Femur (tissue), 1 donor: ENCODE data around the gene PPP1R12C.

ENCODE experiments used
- DNase-seq: peaks from one replicate; pipeline ENCODE4 v3.0.0-alpha.2; 2017

Gene PPP1R12C

DNA sequence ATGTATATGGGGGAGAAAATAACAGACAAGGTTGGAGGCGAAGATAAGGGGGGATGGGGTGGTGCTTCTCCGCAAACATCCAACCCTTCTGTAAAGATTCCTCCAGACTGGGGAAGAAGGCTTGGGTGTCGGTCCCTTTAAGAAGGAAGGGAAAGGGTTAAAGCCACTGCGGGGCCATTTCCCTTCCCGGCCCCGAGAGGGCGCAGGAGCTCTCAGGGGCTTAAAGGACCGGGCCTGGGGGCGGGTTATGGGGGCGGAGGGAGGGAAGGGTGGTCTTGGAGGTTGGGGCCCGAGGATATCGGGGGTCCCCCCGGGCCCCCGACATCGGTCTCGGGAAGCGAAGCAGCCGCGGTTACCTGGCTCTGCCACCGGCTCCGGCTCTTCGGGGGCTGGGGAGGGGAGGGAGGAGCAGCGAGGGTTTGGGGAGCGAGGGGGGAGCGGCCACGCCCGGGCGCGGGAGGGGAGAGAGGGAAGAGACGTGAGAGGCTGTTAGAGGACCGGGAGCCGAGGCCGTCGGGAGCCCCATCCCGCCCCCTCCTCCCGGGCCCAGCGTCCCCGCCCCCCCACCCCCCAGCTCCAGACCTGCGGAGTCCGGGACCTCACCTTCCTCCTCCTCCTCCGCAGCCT is 28.8 kb upstream of the PPP1R12C start:
- DNase-seq = no peak

DNA sequence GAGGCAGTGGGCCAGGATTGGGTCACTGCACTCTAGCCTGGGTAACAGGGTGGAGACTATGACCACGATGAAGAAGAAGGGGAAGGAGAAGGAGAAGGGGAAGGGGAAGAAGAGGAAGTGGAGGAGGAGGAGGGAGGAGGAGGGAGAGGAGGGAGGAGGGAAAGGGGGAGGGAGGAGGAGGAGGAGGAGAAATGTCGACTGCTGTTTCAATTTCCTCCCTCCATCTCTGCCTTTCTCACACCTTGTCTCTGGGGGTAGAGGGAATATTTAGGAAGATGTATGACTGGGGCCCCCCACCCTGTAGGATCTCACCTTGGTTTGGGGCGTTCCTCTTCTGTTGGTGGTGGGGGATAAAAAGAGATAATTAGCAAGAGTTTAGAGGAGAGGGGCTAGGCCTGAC is 27.8 kb upstream of the PPP1R12C start:
- DNase-seq = no peak

DNA sequence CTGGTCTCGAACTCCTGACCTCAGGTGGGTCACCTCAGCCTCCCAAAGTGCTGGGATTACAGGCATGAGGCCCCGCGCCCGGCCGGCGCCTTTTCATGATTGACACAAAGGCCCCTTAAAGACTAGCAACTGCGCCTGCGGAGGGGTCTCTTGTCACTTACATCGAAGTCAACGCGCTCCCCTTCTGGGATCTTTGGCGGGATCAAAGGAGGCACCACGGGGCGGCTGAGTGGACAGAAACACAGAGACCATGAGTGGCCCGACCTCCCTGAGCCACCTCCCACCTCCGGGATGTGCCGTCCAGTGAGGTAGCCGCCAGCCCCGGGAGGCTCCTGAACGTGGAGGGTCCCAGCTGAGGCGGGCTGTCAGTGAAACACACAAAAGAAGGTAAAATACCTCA is 24.3 kb upstream of the PPP1R12C start:
- no peak for DNase-seq

DNA sequence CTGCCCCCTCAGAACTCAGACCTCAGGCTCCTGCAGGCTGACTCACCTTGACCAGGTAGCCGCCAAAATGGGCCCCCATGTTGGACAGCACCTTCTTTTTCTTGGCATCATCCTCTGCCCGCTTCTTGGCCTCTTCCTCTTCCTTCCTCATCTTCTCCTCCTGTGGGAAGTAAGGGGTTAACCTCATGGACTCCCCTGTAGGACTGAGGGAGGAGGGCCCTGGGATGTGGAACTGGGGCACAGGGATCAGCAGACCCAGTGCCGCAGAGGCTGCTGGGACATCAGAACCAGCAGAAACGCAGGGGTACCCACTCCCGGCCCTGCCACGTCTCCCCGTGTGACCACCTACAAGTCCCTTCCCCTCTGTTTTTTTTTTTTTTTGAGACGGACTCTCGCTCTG is 20.5 kb upstream of the PPP1R12C start:
- DNase-seq = no peak

DNA sequence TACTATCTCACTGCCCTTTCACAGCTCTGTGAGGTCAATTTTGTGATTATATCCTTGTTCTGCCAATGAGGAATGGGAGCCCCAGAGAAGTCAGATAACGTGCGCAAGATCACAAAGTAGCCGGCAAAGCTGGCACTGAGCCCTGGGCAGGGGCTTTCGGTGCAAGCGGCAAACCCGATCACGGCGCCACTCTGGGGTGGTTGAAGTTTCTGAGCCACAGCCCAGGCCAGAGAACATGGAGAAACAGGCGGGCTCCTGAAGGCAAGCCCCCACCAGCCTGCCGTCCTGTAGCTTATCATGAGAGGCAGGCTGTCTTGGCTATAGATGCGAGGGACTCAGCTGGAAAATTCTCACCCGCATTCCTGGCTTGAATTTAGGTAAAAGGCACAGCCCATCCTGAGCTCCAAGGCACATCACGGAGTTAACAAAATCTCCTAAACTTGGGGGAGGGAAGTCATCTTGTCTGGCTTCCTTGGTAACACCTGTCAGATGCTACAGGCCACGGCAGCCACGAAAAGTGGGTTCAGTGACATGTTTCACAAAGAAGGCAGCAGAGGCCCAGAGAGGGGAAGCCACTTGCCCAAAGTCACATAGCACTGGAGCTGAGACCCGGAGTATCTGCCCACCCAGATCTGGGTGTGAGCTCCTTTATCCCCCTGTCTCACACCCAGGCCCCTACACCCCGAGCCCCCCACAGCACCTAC is 19.1 kb upstream of the PPP1R12C start:
- DNase-seq = no peak

DNA sequence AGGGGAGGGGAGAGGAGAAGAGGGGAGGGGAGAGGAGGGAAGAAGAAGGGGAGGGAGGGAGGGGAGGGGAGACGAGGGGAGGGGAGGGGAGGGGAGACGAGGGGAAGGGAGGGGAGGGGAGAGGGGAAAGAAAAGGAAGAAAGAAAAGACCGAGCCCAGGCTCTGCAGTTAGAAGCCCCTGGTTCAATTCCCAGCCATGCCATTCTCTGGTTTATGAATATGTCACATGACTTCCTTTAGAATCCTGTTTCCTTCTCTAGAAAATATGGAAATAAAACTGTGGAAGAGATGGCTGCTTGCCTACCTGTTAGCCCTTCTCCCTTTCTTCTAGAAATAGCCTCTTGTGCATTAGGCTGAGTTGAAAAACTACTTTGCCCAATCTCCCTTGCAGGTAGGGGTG is 17.3 kb upstream of the PPP1R12C start:
- DNase-seq = no peak

DNA sequence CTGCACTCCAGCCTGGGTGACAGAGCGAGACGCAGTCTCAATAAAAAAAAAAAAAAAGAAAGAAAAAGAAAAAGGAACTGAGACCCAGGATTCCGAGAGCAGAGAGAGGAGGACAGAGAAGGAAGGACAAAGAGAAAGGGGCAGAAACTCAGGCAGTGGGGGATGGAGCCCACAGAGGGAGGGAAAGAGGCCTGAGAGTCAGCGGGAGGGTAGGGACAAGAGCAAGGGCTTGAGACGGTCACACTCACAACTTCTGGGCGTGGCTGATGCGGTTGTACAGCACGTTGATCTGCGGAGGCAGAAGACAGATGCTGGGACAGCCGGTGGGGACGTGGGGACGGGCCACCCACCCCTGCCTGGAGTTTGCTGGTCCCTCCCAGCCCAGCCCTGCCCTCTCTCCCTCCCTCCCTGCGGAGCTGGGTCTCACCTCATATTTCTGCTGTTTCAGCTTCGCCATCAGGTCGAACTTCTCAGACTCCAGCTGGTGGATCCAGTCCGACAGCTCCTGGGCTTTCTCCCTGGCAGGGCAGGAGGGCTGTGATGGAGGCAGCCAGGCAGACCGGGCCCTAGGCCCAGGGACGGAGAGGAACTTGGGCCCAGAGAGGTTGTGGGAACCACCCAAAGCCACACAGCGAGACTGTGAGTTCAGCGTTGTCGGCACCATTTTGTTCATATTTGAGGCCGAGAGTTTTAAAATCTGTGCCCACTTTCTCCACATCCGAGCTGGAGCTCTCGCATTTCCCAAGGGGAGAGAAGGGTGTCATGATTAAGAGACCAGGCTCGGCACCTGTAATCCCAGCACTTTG is 16.4 kb upstream of the PPP1R12C start:
- no peak for DNase-seq

DNA sequence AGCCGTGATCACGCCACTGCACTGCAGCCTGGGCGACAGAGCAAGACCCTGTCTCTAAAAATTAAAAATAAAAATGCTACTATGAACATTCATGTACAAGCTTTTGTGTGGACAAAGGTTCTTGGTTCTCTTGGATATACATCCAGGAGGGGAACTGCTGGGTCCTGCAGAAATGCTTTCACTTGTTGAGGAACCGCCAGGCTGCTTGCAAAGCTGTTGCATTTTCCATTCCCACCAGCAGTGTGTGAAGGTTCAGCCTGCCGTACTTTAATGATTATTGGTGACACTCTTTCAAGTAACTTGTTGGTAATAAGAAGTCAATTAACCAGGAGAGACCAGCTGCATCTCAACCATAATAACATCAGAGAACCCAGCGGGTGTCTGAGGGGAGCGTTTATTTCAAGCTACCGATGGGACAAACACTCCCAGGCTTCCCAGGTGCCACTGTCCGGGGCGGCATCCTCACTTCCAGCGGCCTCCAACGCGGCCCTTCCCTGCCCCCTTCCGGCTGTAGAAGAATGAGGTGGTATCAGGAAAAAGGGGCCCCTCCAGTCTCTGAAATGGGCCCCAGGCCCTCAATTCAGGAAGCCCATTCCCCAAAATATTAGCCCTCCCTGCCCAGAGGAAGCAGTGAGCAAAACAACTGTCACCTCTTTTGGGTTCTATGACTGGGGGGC is 15.2 kb upstream of the PPP1R12C start:
- no peak for DNase-seq

DNA sequence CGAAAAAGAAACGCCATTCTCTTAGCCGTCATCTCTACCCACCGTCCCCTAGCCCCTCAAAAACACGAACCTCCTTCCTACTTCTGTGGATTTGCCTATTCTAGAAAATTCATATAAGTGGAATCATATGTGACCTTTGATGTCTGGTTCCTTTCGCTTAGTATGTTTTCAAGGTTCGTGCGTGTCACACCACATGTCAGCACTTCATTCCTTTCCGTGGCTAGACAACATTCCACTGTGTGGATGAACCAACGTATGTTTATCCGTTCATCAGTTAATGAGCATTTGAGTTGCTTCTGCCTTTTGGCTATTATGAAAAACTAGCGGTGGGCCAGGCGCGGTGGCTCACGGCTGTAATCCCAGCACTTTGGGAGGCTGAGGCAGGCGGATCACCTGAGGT is 14.0 kb upstream of the PPP1R12C start:
- DNase-seq = no peak

DNA sequence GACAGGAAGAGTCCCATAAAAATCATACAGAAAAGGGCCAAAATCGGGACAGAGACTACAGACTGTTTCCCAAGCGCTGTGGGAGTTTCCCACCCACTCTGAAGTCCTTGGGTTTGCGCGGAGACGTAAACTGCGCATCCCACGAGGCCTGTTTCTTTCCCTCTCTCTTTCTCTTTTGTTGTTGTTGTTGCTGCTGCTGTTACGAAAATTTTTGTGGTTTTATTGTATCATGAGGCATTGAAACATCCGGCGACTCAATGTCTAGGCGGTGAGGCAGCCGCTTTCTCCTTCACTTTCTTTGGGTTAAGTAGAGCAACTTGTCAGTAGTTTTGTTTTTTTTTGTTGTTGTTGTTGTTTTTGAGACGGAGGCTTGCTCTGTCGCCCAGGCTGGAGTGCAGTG is 1.6 kb upstream of the PPP1R12C start:
- no peak for DNase-seq

DNA sequence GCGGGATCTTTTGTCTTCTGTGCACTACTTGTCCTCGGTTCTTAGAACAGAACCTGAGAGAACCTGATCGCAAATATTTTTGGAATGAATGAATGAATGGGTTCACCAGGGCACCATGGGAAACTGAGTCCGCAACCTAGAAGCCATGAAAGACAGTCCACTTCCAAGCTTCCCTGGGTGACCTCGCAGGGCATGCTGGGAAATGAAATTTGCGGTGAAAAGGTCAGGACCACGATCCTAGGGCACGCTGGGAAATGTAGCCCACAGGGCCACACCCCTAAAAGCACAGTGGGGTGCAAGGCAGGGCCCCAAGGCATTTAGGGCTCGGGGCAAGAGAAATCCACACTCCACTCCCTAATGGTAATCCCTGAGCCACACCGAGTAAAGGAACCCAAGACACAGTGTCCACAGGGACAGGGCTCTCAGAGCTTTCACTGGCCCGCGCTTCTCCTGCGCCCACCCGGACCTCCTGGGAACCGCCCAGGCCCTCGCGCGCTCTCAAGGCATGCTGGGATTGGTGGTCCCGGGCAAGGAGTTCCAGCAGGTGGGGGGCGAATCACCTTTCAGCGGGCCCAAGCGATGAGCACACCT is 1.1 kb upstream of the PPP1R12C start:
- DNase-seq = no peak

DNA sequence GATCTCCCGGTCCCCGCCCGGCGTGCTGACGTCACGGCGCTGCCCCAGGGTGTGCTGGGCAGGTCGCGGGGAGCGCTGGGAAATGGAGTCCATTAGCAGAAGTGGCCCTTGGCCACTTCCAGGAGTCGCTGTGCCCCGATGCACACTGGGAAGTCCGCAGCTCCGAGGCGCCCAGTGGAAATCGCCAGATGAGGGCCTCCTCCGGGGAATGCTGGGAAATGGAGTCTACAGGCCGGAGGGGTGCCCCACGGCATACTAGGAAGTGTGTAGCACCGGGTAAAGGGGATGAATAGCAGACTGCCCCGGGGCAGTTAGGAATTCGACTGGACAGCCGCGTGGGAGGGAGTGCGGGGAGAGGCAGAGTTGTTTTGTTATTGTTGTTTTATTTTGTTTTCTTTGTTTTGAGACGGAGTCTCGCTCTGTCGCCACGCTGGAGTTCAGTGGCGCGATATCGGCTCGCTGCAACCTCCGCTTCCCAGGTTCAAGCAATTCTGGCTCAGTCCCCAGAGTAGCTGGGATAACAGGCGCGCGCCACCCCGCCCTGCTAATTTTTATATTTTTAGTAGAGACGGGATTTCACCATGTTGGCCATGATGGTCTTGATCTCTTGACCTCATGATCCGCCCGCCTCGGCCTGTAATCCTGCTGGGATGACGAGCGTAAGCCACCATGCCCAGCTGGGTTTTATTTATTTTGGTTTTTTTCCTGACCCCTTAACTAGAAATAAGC is 390 bp upstream of the PPP1R12C start:
- peak; percentile 99 for DNase-seq

DNA sequence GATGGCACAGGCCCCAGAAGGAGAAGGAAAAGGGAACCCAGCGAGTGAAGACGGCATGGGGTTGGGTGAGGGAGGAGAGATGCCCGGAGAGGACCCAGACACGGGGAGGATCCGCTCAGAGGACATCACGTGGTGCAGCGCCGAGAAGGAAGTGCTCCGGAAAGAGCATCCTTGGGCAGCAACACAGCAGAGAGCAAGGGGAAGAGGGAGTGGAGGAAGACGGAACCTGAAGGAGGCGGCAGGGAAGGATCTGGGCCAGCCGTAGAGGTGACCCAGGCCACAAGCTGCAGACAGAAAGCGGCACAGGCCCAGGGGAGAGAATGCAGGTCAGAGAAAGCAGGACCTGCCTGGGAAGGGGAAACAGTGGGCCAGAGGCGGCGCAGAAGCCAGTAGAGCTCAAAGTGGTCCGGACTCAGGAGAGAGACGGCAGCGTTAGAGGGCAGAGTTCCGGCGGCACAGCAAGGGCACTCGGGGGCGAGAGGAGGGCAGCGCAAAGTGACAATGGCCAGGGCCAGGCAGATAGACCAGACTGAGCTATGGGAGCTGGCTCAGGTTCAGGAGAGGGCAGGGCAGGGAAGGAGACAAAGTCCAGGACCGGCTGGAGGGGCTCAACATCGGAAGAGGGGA is 1.1 kb downstream of the PPP1R12C start:
- DNase-seq = peak; percentile 77

DNA sequence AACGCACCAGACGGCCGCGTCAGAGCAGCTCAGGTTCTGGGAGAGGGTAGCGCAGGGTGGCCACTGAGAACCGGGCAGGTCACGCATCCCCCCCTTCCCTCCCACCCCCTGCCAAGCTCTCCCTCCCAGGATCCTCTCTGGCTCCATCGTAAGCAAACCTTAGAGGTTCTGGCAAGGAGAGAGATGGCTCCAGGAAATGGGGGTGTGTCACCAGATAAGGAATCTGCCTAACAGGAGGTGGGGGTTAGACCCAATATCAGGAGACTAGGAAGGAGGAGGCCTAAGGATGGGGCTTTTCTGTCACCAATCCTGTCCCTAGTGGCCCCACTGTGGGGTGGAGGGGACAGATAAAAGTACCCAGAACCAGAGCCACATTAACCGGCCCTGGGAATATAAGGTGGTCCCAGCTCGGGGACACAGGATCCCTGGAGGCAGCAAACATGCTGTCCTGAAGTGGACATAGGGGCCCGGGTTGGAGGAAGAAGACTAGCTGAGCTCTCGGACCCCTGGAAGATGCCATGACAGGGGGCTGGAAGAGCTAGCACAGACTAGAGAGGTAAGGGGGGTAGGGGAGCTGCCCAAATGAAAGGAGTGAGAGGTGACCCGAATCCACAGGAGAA is 1.9 kb downstream of the PPP1R12C start:
- DNase-seq = no peak

DNA sequence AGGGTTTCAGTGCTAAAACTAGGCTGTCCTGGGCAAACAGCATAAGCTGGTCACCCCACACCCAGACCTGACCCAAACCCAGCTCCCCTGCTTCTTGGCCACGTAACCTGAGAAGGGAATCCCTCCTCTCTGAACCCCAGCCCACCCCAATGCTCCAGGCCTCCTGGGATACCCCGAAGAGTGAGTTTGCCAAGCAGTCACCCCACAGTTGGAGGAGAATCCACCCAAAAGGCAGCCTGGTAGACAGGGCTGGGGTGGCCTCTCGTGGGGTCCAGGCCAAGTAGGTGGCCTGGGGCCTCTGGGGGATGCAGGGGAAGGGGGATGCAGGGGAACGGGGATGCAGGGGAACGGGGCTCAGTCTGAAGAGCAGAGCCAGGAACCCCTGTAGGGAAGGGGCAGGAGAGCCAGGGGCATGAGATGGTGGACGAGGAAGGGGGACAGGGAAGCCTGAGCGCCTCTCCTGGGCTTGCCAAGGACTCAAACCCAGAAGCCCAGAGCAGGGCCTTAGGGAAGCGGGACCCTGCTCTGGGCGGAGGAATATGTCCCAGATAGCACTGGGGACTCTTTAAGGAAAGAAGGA is 2.8 kb downstream of the PPP1R12C start:
- DNase-seq = no peak

DNA sequence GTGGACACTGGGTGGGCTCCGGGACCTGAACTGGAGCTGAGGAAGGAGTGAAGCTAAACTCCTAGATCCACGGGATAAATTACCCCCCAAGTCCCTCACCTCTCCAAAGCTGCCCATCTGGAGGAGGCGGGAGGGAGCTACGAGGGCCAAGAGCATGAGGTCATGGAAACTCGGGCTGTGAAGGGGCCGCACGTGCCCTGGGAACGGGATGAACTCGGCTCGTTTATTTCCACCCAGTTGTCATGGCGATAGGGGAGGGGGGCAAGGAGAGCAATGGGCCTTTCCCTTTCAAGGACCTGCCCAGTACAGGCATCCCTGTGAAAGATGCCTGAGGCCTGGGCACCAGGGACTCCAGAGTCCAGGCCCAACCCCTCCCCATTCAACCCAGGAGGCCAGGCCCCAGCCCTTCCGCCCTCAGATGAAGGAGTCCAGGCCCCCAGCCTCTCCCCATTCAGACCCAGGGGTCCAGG is 3.8 kb downstream of the PPP1R12C start:
- DNase-seq = peak; percentile 95

DNA sequence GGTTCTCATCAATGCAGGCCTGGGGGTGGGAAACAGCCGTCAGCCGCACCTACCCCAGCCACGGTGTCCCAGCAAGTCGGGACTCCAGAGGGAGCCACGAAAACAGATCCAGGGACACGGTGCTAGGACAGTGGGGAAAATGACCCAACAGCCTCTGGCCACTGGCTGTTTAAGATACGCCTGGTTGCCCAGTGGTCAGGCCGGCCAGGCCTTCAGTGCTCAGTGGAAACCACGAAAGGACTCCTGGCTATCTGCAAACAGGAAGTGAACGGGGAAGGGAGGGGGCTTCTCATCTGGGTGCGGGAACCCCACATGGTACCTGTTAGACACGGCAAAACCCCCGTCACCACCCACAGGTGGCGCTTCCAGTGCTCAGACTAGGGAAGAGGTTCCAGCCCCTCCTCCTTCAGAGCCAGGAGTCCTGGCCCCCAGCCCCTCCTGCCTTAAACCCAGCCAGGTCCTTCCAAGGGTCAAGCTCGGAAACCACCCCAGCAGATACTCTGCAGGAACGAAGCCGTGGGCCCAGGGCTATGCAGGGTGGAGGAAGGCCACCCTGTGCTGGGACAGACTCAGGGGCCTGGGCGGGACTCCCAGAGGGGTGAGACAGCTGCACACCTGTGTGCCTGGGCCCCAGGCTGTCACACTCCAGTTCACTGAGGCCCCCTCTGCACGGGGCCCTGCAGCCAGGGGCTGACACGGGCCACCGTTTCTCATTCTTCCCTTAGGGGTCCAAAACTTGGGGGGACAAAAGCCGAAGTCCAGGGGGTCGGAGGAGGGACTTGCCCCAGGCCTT is 4.5 kb downstream of the PPP1R12C start:
- no peak for DNase-seq

DNA sequence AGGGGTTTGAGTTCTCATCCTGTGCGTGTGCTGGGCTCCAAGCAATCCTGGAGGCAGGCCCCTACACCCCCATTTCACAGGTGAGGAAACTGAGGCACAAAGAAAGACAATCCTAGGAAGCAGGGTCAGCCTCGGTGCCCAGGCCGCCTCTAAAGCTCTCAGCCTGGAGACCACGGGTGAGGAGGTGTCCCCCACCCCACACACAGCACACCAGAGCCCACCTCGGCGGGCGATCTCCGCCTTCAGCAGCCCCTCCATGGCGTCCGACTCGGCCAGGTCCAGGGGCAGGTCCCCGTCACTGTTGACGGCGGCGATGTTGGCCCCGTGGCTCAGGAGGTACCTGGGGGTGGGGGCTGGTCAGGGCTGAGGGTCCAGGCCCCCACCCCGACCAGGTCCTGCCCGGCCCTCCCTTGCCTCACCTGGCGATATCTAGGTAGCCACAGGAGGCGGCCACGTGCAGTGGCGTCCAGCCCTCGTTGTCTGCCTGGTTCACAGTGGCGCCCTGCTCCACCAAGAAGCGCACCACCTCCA is 5.1 kb downstream of the PPP1R12C start:
- no peak for DNase-seq

DNA sequence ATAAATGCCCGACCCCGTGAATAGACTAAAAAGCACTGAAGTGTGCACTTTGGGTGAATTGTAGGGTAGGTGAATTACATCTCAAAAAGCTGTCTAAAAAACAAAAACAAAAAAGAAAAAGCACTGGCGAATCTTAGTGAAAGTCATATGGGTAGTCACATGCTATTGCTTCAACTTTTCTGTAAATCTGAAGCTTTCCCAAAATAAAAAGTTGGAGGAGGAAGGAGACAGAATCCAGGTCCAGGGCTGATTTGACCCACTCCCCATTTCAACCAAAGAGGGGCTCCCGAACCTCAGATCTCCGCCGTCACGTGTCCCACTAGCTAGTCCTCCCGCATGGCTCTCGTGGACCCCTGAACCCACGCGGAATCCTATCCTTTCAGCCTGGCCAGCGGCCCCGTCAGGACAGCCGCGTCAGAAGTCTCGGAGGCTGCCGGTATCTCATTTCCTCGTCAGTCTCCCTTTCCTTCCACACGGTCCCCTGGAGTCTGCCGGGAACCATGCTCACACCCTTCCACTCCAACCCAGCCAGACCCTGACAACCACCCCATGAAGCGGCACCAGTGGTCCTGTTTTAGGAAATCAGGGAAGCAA is 6.1 kb downstream of the PPP1R12C start:
- no peak for DNase-seq
